Naive B cell (primary cell): ENCODE measurements around the gene EPS15. TPM values are rescaled to one million over a fixed set of nuclear protein-coding genes. Genes with fewer than 3 reads are reported as not detected.

ENCODE experiments used
- ATAC-seq, 2 donors: fragments of 150-1000 bp; cut with Tn5 transposase; 2 replicates each; pipeline ENCODE4 v1.10.0; 2021; ENCODE audit warnings: low read depth in 2 of 2, mild to moderate bottlenecking in 2 of 2, moderate library complexity in 2 of 2
- DNase-seq: peaks from one replicate; pipeline ENCODE4 v3.0.0; 2022
- H3K27ac Mint-ChIP-seq, 6 donors: one replicate each; pipeline ENCODE4 v1.8.0; 2020 to 2022; ENCODE audit warnings: mild to moderate bottlenecking in 6 of 6, mixed read lengths in 6 of 6, moderate library complexity in 5 of 6, inconsistent platforms in 2 of 6
- H3K27me3 Mint-ChIP-seq, 3 donors: one replicate each; pipeline ENCODE4 v1.8.0; 2021 to 2022; ENCODE audit warnings: mixed read lengths in 3 of 3, mild to moderate bottlenecking in 1 of 3
- H3K36me3 Mint-ChIP-seq, 2 donors: one replicate each; pipeline ENCODE4 v1.8.0; 2020 to 2022; ENCODE audit warnings: mixed read lengths in 2 of 2, inconsistent platforms in 1 of 2, mild to moderate bottlenecking in 1 of 2
- H3K4me1 Mint-ChIP-seq, 3 donors: one replicate each; pipeline ENCODE4 v1.8.0; 2020 to 2022; ENCODE audit warnings: mixed read lengths in 3 of 3, inconsistent platforms in 1 of 3, mild to moderate bottlenecking in 1 of 3, moderate library complexity in 1 of 3
- H3K4me3 Mint-ChIP-seq, 8 donors: one replicate each; pipeline ENCODE4 v1.8.0; 2020 to 2022; ENCODE audit warnings: mild to moderate bottlenecking in 8 of 8, mixed read lengths in 8 of 8, moderate library complexity in 8 of 8, inconsistent platforms in 2 of 8
- H3K9me3 Mint-ChIP-seq, 7 donors: one replicate each; pipeline ENCODE4 v1.8.0; 2020 to 2022; ENCODE audit warnings: mixed read lengths in 7 of 7, mild to moderate bottlenecking in 5 of 7, inconsistent platforms in 2 of 7, moderate library complexity in 1 of 7
- polyA plus RNA-seq, 6 donors: library from polyadenylated mRNA; unstranded; fragments of 300-500 nt; fragmentation: Illumina TruSeq; gene quantifications; one replicate each; pipeline ENCODE4 v1.2.3, GENCODE V29; 2021; ENCODE audit warnings: low read depth in 6 of 6

Gene EPS15
- polyA plus RNA-seq, 6 donors from 2014 or later, result 40.6 to 76.5 (median 67.9) TPM

DNA sequence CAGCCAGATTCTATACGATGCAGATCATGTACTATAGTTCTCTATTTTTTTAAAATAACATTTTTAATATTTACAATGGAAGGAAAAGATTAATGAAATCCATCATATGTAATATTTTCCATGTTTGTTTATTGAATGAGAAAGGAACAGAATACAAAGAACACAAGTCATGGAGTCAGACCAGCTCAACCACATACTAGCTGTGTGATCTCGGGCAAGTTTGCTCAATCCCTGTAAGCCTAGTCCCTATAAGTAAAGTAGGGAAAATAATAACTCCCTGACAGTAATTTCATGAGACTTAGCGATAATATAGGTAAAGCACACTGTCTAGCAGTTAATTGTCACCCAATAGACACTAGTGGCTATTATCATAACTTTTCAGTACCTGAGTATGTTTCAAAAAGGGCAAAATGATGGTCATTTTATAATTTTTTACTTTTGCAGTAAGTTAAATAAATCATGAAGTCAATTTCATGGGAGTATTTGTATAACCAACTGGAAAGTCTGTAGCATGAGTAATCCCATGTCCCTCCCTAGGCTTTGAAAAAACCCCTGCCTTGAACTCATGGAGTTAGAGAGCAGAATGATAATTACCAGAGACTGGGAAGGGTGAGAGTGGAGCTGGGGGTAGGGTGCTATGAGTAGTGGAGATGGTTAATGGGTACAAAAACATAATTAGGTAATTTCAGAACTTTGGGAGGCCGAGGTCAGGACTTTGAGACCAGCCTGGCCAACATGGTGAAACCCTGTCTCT, 37.0 kb upstream of the EPS15 start:
- ATAC-seq (no peak), DNase-seq (no peak)
- peaks cover 0 to 3% (median 0%) of the 10 kb centered on the region in 7 donors for H3K9me3 Mint-ChIP-seq
- peaks cover 10 to 13% (median 12%) of the 10 kb centered on the region in 3 donors for H3K4me1 Mint-ChIP-seq
- H3K27ac Mint-ChIP-seq, result no peak overlapping the region
- H3K4me3 Mint-ChIP-seq, result no peak overlapping the region
- peaks cover 0 to 4% (median 0%) of the 10 kb centered on the region in 3 donors for H3K27me3 Mint-ChIP-seq
- no peaks in the 10 kb centered on the region for H3K36me3 Mint-ChIP-seq

DNA sequence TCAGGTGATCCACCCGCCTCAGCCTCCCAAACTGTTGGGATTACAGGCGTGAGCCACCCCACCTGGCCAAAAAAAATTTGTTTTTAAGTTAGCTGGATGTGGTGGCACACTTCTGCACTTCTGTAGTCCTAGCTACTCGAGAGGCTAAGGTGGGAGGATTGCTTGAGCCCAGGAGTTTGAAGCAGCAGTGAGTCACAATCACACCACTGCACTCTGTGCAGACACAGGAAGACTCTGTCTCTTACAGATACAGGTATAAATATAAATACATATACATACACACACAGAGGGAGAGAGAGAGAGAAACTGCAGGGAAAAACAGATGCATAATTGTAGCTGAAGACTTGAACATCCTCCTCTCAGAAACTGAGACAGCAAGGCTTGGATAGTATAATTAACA, 34.8 kb upstream of the EPS15 start:
- Mint-ChIP-seq H3K36me3 (no peaks in the 10 kb centered on the region), H3K9me3 (peaks cover 0 to 3% (median 0%) of the 10 kb centered on the region in 7 donors), H3K4me3 (no peak overlapping the region), H3K27ac (peak overlapping the region in 2 of 6 donors; percentile 66 to 72), H3K4me1 (peaks cover 17 to 24% (median 23%) of the 10 kb centered on the region in 3 donors), H3K27me3 (peaks cover 0 to 4% (median 0%) of the 10 kb centered on the region in 3 donors)
- DNase-seq (no peak), ATAC-seq (no peak)

DNA sequence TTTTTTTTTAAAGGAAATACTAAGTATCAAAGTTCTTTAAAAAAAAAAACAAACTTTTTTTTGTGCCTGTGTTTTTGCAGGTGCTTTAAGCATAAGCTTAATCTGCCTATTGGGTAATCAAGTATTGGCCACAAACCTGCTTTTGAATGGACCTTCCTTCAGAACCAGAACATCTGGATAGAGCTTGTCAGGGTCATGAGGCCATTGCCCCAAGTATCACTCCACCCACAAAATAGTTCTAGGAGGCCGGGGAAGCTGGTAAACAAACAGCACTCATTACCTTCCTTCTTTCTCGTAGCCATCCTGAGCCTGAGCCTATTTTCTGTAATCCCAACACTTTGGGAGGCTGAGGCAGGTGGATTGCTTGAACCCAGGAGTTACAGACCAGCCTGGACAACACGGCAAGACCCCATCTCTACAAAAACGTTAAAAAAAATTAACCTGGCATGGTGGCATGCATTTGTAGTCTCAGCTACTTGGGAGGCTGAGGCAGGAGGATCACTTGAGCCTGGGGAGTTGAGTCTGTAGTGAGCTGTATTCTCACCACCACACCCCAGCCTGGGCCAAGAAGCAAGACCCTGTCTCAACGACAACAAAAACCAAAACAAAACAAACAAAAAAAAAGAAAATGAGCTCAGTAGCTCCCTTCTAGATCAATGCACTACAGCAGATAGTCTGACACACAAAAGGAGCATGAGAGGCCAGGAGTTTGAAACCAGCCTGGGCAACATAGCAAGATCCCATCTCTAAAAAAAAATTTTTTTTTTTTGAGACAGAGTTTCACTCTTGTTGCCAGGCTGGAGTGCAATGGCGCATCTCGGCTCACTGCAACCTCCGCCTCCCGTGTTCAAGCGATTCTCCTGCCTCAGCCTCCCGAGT, 34.1 kb upstream of the EPS15 start:
- Mint-ChIP-seq H3K4me1 (peaks cover 22 to 31% (median 30%) of the 10 kb centered on the region in 3 donors), H3K36me3 (no peaks in the 10 kb centered on the region), H3K4me3 (no peak overlapping the region), H3K9me3 (peaks cover 0 to 3% (median 0%) of the 10 kb centered on the region in 7 donors), H3K27ac (no peak overlapping the region), H3K27me3 (no peaks in the 10 kb centered on the region)
- ATAC-seq, result no peak
- no peak for DNase-seq

DNA sequence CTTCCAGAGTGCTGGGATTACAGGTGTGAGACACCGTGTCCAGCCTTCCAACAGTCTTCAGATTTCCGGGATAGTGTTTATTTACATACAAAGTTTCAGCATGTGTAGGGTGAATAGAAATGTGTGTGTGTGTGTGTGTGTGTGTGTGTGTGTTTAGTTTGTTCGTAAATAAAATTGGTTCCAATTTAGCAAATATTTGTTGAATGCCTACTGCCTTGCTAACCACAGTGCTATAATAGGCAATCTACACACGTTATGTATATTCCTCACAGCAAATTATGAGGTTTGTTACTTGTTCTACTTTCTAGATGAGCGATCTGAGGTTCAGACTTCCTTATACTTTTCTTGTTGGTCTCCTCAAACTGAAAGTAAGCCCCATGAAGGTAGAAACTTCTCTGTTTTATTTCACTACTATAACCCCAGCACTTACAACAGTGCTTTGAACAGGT, 32.8 kb upstream of the EPS15 start:
- DNase-seq (no peak), ATAC-seq (no peak)
- Mint-ChIP-seq H3K27ac (peak overlapping the region in 2 of 6 donors; percentile 29 to 45), H3K36me3 (no peaks in the 10 kb centered on the region), H3K9me3 (peaks cover 0 to 3% (median 0%) of the 10 kb centered on the region in 7 donors), H3K4me1 (peaks cover 22 to 34% (median 30%) of the 10 kb centered on the region in 3 donors), H3K4me3 (no peak overlapping the region), H3K27me3 (no peaks in the 10 kb centered on the region)

DNA sequence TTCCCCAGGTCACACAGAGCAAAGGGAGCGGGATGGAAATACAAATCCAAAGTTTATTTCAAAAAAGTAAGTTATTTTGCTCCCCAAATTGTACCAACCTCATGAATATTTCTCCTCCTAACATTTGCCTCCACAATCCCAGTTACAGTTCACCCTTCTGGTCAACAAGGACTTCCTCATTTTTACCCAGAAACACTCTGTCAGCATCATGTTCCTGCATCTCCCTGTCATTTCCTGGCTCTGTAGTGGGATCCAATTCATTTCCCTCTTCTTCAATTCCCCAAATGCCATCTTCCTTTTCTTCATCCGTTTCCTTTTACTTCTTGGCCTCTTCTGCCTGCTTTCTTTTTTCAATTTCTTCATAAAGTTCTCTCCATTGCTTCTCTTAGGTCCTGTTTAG, 32.0 kb upstream of the EPS15 start:
- Mint-ChIP-seq H3K9me3 (peaks cover 0 to 3% (median 0%) of the 10 kb centered on the region in 7 donors), H3K27me3 (no peaks in the 10 kb centered on the region), H3K36me3 (no peaks in the 10 kb centered on the region), H3K27ac (peak overlapping the region in 3 of 6 donors; percentile 8 to 66 (median 47)), H3K4me1 (peaks cover 22 to 34% (median 30%) of the 10 kb centered on the region in 3 donors), H3K4me3 (no peak overlapping the region)
- ATAC-seq (no peak), DNase-seq (no peak)

DNA sequence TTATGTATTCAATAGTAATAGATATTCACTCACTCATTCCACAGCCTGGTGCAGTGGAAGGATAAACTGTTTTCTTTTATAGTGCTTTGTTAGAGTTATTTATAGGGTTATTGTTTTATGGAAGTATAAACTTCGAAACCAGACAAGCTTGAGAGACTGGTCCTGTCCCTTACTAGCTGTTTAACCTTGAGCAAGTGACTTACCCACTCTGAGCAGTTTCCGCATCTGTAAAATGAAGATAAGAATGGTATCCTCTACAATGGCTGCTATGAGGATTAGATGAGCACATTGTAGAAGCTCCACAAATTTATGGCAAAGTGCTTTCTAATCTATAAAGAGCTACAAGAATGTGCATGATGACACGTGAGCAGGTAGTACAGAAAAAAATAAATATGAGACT, 30.8 kb upstream of the EPS15 start:
- Mint-ChIP-seq H3K27me3 (no peaks in the 10 kb centered on the region), H3K4me1 (peaks cover 22 to 34% (median 30%) of the 10 kb centered on the region in 3 donors), H3K9me3 (peaks cover 0 to 3% (median 0%) of the 10 kb centered on the region in 7 donors), H3K27ac (no peak overlapping the region), H3K36me3 (no peaks in the 10 kb centered on the region), H3K4me3 (no peak overlapping the region)
- DNase-seq, result no peak
- no peak for ATAC-seq

DNA sequence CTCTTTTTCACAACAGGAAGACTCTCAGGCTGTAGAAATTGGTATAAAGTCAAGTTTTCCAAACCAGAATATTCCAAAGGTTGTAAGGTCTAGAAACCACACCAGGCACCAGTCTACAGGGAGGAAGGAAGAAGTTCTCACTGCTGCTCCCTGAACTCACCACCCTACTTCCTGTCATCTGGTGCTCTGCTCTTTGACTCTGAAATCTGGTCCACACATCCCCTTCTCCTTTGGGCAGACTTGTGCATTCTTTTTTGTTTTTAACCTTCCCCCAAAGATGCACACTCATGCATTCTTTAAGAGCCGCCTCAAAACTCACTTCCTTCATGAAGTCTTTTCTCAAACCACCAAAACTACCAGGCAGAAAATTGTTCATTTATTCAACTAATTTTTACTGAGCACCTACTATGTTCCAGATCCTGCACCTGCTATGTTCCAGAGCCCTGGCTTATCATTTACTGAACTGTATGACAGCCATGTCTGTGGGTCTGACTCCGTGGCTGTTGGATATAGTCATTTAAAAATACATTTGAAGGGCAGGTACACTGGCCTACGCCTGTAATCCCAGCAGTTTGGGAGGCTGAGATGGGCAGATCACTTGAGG, 30.1 kb upstream of the EPS15 start:
- H3K4me3 Mint-ChIP-seq, result peak overlapping the region in 4 of 8 donors; percentile 5 to 62 (median 42)
- DNase-seq, result no peak
- ATAC-seq, result peak; percentile 58 to 71
- H3K36me3 Mint-ChIP-seq, result no peaks in the 10 kb centered on the region
- H3K27ac Mint-ChIP-seq, result peak overlapping the region; percentile 67 to 95 (median 90)
- H3K27me3 Mint-ChIP-seq, result no peaks in the 10 kb centered on the region
- H3K4me1 Mint-ChIP-seq, result peaks cover 22 to 34% (median 30%) of the 10 kb centered on the region in 3 donors
- peaks cover 0 to 3% (median 0%) of the 10 kb centered on the region in 7 donors for H3K9me3 Mint-ChIP-seq

DNA sequence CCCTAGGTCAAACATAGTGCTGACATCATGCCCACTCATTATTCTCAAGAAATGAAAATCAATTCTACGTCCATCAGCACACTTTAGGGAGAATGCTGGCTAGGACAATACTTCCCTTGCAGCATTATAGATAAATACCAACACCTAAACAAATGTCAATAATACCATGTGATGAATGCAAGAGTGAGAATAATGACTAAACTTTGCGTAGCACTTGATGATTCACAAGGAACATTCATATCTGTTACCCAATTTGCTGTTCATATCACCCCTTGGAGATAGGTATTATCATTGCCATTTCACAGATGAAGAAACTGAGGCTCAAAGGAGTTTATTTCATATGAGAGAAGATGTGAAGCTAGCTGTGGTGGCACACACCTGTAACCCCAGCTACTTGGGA, 24.8 kb upstream of the EPS15 start:
- Mint-ChIP-seq H3K36me3 (no peaks in the 10 kb centered on the region), H3K9me3 (no peaks in the 10 kb centered on the region), H3K27me3 (no peaks in the 10 kb centered on the region), H3K4me1 (peaks cover 5 to 10% (median 7%) of the 10 kb centered on the region in 3 donors), H3K27ac (peak overlapping the region in 1 of 6 donors; percentile 66), H3K4me3 (no peak overlapping the region)
- ATAC-seq, result no peak
- no peak for DNase-seq

DNA sequence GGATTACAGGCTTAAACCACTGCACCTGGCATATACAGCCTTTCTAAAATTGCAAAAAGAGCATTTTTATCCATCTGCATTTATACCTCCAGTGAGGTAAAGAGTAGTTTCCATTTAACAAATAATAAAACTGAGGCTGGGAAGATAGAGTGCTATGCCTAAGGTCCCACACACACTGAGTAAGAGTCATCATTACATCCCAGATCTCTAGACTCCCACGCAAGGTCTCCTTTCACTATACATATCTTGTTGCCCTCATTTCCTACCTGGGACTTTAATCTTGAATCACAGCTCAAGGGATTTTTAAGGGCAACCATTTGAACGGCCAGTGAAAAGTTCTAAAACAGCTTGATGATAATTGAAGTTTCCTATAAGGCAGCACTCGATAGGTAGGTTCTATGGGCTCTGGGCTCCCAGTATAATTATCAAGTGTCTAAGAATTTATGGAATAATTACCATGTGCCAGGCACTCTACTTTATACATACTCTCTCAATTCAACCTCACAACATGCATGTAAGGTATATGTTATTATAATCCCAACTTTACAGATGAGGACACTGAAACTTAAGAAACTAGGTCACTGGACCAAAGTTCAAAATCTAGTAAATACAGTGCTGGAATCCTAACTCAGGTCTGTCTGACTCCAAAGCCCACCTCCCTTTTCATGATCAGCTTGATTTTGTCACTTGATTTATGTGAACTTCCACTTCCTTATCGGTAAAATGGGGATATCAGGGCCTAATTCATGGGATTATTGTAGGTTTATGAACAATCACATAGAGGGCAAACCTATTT, 23.3 kb upstream of the EPS15 start:
- H3K4me1 Mint-ChIP-seq, result no peaks in the 10 kb centered on the region
- H3K9me3 Mint-ChIP-seq, result no peaks in the 10 kb centered on the region
- H3K36me3 Mint-ChIP-seq, result no peaks in the 10 kb centered on the region
- ATAC-seq (no peak), DNase-seq (no peak)
- H3K27me3 Mint-ChIP-seq, result no peaks in the 10 kb centered on the region
- H3K27ac Mint-ChIP-seq, result no peak overlapping the region
- no peak overlapping the region for H3K4me3 Mint-ChIP-seq

DNA sequence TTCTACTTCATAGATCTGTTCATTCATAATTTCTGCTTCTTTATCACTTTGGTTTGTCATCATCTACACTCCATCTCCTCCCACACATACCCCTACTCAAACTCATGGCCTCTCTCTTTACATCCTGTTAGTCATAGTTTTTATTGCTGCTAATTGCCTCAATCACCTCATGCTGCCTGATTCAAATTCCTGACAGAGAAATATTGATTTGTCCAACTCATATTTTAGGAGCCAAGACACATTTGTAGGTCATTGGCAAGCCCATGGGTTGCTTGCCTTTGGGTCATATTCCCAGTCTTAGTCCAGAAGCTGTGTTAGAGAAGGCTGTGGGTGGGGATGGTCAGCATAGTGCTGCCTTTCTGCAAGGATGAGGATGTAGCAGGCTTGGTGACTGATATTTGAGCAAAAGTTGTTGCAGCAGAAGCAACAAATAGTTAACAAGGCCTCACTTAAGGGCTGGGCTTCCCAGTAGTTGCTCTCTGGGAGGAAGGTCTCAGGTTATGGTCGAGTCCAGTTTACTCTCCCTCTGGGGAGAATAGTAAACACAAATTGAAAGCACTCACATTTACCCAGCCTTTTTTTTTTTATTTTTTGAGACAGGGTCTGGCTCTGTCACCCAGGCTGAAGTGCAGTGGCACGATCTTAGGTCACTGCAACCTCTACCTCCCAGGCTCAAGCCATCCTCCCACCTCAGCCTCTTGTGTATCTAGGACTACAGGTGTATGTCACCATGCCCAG, 22.4 kb upstream of the EPS15 start:
- no peak overlapping the region for H3K27ac Mint-ChIP-seq
- no peaks in the 10 kb centered on the region for H3K27me3 Mint-ChIP-seq
- H3K9me3 Mint-ChIP-seq, result no peaks in the 10 kb centered on the region
- ATAC-seq (no peak), DNase-seq (no peak)
- no peak overlapping the region for H3K4me3 Mint-ChIP-seq
- H3K36me3 Mint-ChIP-seq, result no peaks in the 10 kb centered on the region
- no peaks in the 10 kb centered on the region for H3K4me1 Mint-ChIP-seq

DNA sequence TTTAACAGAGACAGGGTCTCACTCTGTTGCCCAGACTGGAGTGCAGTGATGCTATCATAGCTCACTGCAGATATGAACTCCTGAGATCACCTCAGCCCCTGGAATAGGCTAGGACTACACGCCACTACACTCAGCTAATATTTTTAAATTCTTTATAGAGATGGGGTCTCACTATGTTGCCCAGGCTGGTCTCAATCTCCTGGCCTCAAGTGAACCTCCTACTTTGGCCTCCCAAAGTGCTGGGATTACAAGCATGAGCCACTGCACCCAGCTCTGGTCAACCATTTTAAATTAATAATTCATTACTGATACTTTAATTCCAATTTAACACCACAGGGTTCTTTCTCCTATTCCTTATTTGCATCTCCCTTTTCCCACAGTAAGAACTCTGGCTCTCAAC, 18.5 kb upstream of the EPS15 start:
- Mint-ChIP-seq H3K36me3 (no peaks in the 10 kb centered on the region), H3K4me3 (no peak overlapping the region), H3K4me1 (peaks cover 0 to 14% (median 0%) of the 10 kb centered on the region in 3 donors), H3K27me3 (no peaks in the 10 kb centered on the region), H3K27ac (no peak overlapping the region), H3K9me3 (no peaks in the 10 kb centered on the region)
- no peak for ATAC-seq
- no peak for DNase-seq

DNA sequence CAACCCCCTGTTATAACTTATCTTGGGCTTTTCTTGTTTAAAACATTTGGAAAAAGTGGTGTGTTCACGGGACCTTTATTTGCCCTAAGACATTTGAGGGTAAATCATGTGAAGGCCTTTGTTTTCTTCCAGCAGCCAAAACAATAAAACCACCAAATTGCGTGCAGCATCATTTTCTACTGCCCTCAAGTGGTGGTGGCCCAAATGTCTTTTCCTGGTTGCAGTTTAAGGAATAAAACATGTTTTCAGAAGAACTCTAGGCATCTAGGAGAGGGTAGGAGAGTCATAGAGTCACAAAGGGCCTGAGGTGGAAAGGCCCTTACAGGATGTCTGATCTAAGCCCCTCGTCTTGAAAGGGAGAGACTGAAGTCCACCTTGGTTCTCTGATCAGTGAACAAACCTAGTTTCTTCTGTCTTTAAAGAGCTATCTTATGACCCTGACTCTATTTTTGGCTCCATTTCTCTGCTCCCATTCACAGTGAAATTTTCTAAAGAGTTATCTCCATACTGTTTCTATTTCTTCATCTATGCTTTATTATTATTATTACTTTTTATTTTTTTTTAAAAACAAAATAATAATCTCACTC, 16.0 kb upstream of the EPS15 start:
- no peak for DNase-seq
- Mint-ChIP-seq H3K36me3 (no peaks in the 10 kb centered on the region), H3K9me3 (no peaks in the 10 kb centered on the region), H3K4me3 (no peak overlapping the region), H3K27ac (peak overlapping the region in 1 of 6 donors; percentile 55), H3K27me3 (no peaks in the 10 kb centered on the region), H3K4me1 (peaks cover 0 to 14% (median 0%) of the 10 kb centered on the region in 3 donors)
- ATAC-seq, result peak; percentile 37 to 40
